GM23338 (cell line): Measurements from ENCODE around the gene GRAMD1A. TPM values are rescaled to one million over a fixed set of nuclear protein-coding genes. Genes with fewer than 3 reads are reported as not detected.

Experiments
- ATAC-seq: fragments of 200-7000 bp; cut with Tn5 transposase; 3 replicates; pipeline ENCODE4 v1.9.1; 2020
- DNase-seq: peaks from one replicate; pipeline ENCODE4 v3.0.0-alpha.2; 2015; ENCODE audit warnings: low spot score
- H2AFZ ChIP-seq: fragments of 200-600 bp; sonication (generic); 2 replicates; pipeline ENCODE4 v1.8.0; 2016; ENCODE audit warnings: antibody characterized with exemption, mild to moderate bottlenecking, moderate library complexity
- H3F3A ChIP-seq: fragments of 200-600 bp; sonication (generic); replicated peaks from 2 replicates; pipeline ENCODE4 v1.8.0; 2017; ENCODE audit warnings: antibody characterized with exemption, mixed run types, low read depth
- H3K27ac ChIP-seq: fragments of 200-600 bp; sonication (generic); 2 replicates; pipeline ENCODE4 v1.6.1; 2016; ENCODE audit warnings: low read depth
- H3K27me3 ChIP-seq: fragments of 200-600 bp; sonication (generic); 2 replicates; pipeline ENCODE4 v1.8.0; 2016; ENCODE audit warnings: mild to moderate bottlenecking, mixed run types, moderate library complexity; ENCODE audit not compliant: insufficient read depth
- H3K36me3 ChIP-seq: fragments of 200-600 bp; sonication (generic); 2 replicates; pipeline ENCODE4 v1.8.0; 2016; ENCODE audit warnings: mild to moderate bottlenecking; ENCODE audit not compliant: insufficient read depth
- H3K4me1 ChIP-seq: fragments of 200-600 bp; sonication (generic); 2 replicates; pipeline ENCODE4 v1.8.0; 2016; ENCODE audit warnings: mild to moderate bottlenecking, moderate library complexity; ENCODE audit not compliant: insufficient read depth
- H3K4me2 ChIP-seq: fragments of 200-600 bp; sonication (generic); 2 replicates; pipeline ENCODE4 v1.7.1; 2017; ENCODE audit warnings: mixed run types
- H3K4me3 ChIP-seq: fragments of 200-600 bp; sonication (generic); 2 replicates; pipeline ENCODE4 v1.6.1; 2016; ENCODE audit warnings: mixed run types
- H3K79me2 ChIP-seq: fragments of 200-600 bp; sonication (generic); replicated peaks from 2 replicates; pipeline ENCODE4 v1.8.0; 2017; ENCODE audit warnings: mild to moderate bottlenecking; ENCODE audit not compliant: insufficient read depth
- H3K9me2 ChIP-seq: fragments of 200-600 bp; sonication (generic); 2 replicates; pipeline ENCODE4 v1.8.0; 2017; ENCODE audit not compliant: insufficient read depth
- H4K20me1 ChIP-seq: fragments of 200-600 bp; sonication (generic); replicated peaks from 2 replicates; pipeline ENCODE4 v1.8.0; 2017; ENCODE audit warnings: mild to moderate bottlenecking; ENCODE audit not compliant: insufficient read depth
- H3K27ac Mint-ChIP-seq: 2 replicates; pipeline ENCODE4 v1.8.0; 2020; ENCODE audit warnings: inconsistent platforms, mild to moderate bottlenecking, moderate library complexity, mixed read lengths
- H3K27me3 Mint-ChIP-seq: 3 replicates; pipeline ENCODE4 v1.8.0; 2022; ENCODE audit warnings: low read depth, mild to moderate bottlenecking, moderate library complexity, mixed read lengths, inconsistent platforms; ENCODE audit not compliant: insufficient read depth, poor library complexity
- H3K36me3 Mint-ChIP-seq: 3 replicates; pipeline ENCODE4 v1.8.0; 2021; ENCODE audit warnings: low read depth, mild to moderate bottlenecking, inconsistent platforms, moderate library complexity, mixed read lengths
- H3K4me1 Mint-ChIP-seq: 3 replicates; pipeline ENCODE4 v1.8.0; 2020; ENCODE audit warnings: mild to moderate bottlenecking, inconsistent platforms, mixed read lengths
- H3K4me3 Mint-ChIP-seq: 3 replicates; pipeline ENCODE4 v1.8.0; 2021; ENCODE audit warnings: moderate library complexity, mild to moderate bottlenecking, inconsistent platforms, mixed read lengths
- H3K9me3 Mint-ChIP-seq: 3 replicates; pipeline ENCODE4 v1.8.0; 2020; ENCODE audit warnings: moderate library complexity, mild to moderate bottlenecking, inconsistent platforms, mixed read lengths
- CREB1 ChIP-seq: fragments of 250-450 bp; sonication (Bioruptor Pico); IDR thresholded peaks from 2 replicates; pipeline ENCODE4 v1.5.0; 2020; ENCODE audit warnings: low read depth, mild to moderate bottlenecking, moderate library complexity
- EZH2 ChIP-seq: fragments of 200-600 bp; sonication (generic); IDR thresholded peaks from one replicate; pipeline ENCODE4 v1.8.0; 2017; ENCODE audit warnings: antibody characterized with exemption, mild to moderate bottlenecking, low read depth; ENCODE audit not compliant: unreplicated experiment
- EZH2phosphoT487 ChIP-seq: fragments of 200-600 bp; sonication (generic); IDR thresholded peaks from one replicate; pipeline ENCODE4 v1.8.1; 2018; ENCODE audit warnings: antibody characterized with exemption; ENCODE audit not compliant: unreplicated experiment
- JUNB ChIP-seq: IDR thresholded peaks from one replicate; pipeline ENCODE4 v1.6.1; 2016; ENCODE audit warnings: antibody characterized with exemption; ENCODE audit not compliant: unreplicated experiment
- NANOG ChIP-seq: IDR thresholded peaks from 2 replicates; pipeline ENCODE4 v1.6.1; 2016; ENCODE audit warnings: antibody characterized with exemption, borderline replicate concordance
- POLR2AphosphoS5 ChIP-seq: IDR thresholded peaks from 2 replicates; pipeline ENCODE4 v1.6.1; 2016; ENCODE audit warnings: antibody characterized with exemption, low read depth
- STAT1 ChIP-seq: IDR thresholded peaks from one replicate; pipeline ENCODE4 v1.6.1; 2016; ENCODE audit warnings: antibody characterized with exemption; ENCODE audit not compliant: unreplicated experiment
- ZNF114 ChIP-seq: fragments of 250-450 bp; sonication (Bioruptor Pico); IDR thresholded peaks from 2 replicates; pipeline ENCODE4 v1.5.0; 2020; ENCODE audit warnings: mild to moderate bottlenecking, moderate library complexity
- ZNF331 ChIP-seq: fragments of 250-450 bp; sonication (Bioruptor Pico); IDR thresholded peaks from 2 replicates; pipeline ENCODE4 v1.5.0; 2020; ENCODE audit warnings: low read depth, mild to moderate bottlenecking, moderate library complexity
- polyA plus RNA-seq: library from polyadenylated mRNA; unstranded; fragments of >200 nt; fragmentation: Nextera tagmentation; extraction: Ambion mirVana; gene quantifications from 2 replicates; pipeline ENCODE4 v1.2.1, GENCODE V29; 2016
- total RNA-seq: library from RNA; depleted of rRNA; stranded (reverse); fragments of >200 nt; shearing (Covaris generic); gene quantifications from 2 replicates; pipeline ENCODE4 v1.2.3, GENCODE V29; 2014
- TF ChIP-seq, protein P1 (sequence below): IDR thresholded peaks from one replicate; pipeline ENCODE4 v1.6.1; 2018; ENCODE audit warnings: antibody characterized with exemption; ENCODE audit not compliant: unreplicated experiment
- TF ChIP-seq, protein P2 (sequence below): IDR thresholded peaks from 2 replicates; pipeline ENCODE4 v1.6.1; 2016; ENCODE audit warnings: antibody characterized with exemption
- TF ChIP-seq, protein P3 (sequence below): fragments of 250-450 bp; sonication (Bioruptor Pico); IDR thresholded peaks from 2 replicates; pipeline ENCODE4 v1.5.0; 2020; ENCODE audit warnings: mild to moderate bottlenecking, moderate library complexity
- TF ChIP-seq, protein P4 (sequence below), 2 experiments: fragments of 200-600 bp in 1 of 2; sonication (generic) in 1 of 2; conservative IDR thresholded peaks; 2 replicates each; pipeline versions ENCODE4 v1.5.1 to v1.6.1; 2016 to 2017; ENCODE audit warnings: antibody characterized with exemption in 2 of 2, low read depth in 2 of 2, mild to moderate bottlenecking in 2 of 2, moderate library complexity in 1 of 2

The GRAMD1A gene
- total and polyA plus RNA-seq, 2 experiments from 2014 or later = 122 to 174 TPM

DNA sequence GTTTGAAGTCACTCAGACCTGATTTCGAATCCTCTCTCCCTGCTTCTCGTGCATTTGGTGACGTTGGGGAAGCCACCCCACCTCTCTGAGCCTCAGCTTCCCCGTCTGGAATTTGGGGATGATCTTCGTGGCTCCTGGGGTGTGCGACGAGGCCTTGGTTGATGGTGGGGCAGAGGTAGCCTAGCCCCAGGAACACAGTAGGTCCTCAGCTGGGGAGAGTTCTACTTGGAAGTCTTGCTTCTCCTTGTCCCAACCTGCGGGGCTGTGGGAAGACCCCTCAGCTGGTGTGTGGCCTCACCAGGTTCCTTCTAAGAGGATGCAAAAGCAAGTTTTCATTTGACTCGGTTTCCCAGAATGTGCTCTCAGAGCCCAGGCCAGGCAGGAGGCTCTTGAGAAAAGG lies 54.5 kb downstream of the GRAMD1A start:
- ATAC-seq = no peak
- Mint-ChIP-seq H3K9me3 (no peaks in the 10 kb centered on the region; the same call in 2 of the 3 replicates), H3K27me3 (peaks cover 11% of the 10 kb centered on the region), H3K4me1 (peaks cover 17% of the 10 kb centered on the region), H3K36me3 (peaks cover 11% of the 10 kb centered on the region), H3K4me3 (no peak overlapping the region), H3K27ac (no peak overlapping the region)
- no peak overlapping the region for H3K27ac ChIP-seq
- TF ChIP-seq, protein P1, sequence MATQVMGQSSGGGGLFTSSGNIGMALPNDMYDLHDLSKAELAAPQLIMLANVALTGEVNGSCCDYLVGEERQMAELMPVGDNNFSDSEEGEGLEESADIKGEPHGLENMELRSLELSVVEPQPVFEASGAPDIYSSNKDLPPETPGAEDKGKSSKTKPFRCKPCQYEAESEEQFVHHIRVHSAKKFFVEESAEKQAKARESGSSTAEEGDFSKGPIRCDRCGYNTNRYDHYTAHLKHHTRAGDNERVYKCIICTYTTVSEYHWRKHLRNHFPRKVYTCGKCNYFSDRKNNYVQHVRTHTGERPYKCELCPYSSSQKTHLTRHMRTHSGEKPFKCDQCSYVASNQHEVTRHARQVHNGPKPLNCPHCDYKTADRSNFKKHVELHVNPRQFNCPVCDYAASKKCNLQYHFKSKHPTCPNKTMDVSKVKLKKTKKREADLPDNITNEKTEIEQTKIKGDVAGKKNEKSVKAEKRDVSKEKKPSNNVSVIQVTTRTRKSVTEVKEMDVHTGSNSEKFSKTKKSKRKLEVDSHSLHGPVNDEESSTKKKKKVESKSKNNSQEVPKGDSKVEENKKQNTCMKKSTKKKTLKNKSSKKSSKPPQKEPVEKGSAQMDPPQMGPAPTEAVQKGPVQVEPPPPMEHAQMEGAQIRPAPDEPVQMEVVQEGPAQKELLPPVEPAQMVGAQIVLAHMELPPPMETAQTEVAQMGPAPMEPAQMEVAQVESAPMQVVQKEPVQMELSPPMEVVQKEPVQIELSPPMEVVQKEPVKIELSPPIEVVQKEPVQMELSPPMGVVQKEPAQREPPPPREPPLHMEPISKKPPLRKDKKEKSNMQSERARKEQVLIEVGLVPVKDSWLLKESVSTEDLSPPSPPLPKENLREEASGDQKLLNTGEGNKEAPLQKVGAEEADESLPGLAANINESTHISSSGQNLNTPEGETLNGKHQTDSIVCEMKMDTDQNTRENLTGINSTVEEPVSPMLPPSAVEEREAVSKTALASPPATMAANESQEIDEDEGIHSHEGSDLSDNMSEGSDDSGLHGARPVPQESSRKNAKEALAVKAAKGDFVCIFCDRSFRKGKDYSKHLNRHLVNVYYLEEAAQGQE = no peak
- TF ChIP-seq, protein P2, sequence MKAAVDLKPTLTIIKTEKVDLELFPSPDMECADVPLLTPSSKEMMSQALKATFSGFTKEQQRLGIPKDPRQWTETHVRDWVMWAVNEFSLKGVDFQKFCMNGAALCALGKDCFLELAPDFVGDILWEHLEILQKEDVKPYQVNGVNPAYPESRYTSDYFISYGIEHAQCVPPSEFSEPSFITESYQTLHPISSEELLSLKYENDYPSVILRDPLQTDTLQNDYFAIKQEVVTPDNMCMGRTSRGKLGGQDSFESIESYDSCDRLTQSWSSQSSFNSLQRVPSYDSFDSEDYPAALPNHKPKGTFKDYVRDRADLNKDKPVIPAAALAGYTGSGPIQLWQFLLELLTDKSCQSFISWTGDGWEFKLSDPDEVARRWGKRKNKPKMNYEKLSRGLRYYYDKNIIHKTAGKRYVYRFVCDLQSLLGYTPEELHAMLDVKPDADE = no peak
- TF ChIP-seq ZNF331 (no peak), NANOG (no peak), JUNB (no peak), EZH2phosphoT487 (no peak), EZH2 (no peak), ZNF114 (CRISPR knock-in tag) (no peak), POLR2AphosphoS5 (no peak), STAT1 (no peak), CREB1 (no peak)
- TF ChIP-seq, protein P3, sequence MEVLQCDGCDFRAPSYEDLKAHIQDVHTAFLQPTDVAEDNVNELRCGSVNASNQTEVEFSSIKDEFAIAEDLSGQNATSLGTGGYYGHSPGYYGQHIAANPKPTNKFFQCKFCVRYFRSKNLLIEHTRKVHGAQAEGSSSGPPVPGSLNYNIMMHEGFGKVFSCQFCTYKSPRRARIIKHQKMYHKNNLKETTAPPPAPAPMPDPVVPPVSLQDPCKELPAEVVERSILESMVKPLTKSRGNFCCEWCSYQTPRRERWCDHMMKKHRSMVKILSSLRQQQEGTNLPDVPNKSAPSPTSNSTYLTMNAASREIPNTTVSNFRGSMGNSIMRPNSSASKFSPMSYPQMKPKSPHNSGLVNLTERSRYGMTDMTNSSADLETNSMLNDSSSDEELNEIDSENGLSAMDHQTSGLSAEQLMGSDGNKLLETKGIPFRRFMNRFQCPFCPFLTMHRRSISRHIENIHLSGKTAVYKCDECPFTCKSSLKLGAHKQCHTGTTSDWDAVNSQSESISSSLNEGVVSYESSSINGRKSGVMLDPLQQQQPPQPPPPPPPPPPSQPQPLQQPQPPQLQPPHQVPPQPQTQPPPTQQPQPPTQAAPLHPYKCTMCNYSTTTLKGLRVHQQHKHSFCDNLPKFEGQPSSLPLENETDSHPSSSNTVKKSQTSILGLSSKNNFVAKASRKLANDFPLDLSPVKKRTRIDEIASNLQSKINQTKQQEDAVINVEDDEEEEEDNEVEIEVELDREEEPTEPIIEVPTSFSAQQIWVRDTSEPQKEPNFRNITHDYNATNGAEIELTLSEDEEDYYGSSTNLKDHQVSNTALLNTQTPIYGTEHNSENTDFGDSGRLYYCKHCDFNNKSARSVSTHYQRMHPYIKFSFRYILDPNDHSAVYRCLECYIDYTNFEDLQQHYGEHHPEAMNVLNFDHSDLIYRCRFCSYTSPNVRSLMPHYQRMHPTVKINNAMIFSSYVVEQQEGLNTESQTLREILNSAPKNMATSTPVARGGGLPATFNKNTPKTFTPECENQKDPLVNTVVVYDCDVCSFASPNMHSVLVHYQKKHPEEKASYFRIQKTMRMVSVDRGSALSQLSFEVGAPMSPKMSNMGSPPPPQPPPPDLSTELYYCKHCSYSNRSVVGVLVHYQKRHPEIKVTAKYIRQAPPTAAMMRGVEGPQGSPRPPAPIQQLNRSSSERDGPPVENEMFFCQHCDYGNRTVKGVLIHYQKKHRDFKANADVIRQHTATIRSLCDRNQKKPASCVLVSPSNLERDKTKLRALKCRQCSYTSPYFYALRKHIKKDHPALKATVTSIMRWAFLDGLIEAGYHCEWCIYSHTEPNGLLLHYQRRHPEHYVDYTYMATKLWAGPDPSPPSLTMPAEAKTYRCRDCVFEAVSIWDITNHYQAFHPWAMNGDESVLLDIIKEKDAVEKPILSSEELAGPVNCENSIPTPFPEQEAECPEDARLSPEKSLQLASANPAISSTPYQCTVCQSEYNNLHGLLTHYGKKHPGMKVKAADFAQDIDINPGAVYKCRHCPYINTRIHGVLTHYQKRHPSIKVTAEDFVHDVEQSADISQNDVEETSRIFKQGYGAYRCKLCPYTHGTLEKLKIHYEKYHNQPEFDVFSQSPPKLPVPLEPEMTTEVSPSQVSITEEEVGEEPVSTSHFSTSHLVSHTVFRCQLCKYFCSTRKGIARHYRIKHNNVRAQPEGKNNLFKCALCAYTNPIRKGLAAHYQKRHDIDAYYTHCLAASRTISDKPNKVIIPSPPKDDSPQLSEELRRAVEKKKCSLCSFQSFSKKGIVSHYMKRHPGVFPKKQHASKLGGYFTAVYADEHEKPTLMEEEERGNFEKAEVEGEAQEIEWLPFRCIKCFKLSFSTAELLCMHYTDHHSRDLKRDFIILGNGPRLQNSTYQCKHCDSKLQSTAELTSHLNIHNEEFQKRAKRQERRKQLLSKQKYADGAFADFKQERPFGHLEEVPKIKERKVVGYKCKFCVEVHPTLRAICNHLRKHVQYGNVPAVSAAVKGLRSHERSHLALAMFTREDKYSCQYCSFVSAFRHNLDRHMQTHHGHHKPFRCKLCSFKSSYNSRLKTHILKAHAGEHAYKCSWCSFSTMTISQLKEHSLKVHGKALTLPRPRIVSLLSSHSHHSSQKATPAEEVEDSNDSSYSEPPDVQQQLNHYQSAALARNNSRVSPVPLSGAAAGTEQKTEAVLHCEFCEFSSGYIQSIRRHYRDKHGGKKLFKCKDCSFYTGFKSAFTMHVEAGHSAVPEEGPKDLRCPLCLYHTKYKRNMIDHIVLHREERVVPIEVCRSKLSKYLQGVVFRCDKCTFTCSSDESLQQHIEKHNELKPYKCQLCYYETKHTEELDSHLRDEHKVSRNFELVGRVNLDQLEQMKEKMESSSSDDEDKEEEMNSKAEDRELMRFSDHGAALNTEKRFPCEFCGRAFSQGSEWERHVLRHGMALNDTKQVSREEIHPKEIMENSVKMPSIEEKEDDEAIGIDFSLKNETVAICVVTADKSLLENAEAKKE (CRISPR knock-in tag) = no peak
- TF ChIP-seq, protein P4, sequence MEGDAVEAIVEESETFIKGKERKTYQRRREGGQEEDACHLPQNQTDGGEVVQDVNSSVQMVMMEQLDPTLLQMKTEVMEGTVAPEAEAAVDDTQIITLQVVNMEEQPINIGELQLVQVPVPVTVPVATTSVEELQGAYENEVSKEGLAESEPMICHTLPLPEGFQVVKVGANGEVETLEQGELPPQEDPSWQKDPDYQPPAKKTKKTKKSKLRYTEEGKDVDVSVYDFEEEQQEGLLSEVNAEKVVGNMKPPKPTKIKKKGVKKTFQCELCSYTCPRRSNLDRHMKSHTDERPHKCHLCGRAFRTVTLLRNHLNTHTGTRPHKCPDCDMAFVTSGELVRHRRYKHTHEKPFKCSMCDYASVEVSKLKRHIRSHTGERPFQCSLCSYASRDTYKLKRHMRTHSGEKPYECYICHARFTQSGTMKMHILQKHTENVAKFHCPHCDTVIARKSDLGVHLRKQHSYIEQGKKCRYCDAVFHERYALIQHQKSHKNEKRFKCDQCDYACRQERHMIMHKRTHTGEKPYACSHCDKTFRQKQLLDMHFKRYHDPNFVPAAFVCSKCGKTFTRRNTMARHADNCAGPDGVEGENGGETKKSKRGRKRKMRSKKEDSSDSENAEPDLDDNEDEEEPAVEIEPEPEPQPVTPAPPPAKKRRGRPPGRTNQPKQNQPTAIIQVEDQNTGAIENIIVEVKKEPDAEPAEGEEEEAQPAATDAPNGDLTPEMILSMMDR (conservative IDR thresholded peaks at IDR 0.05; ENCODE audit: low read depth in 2 of 2) = no peak
- H4K20me1 ChIP-seq = no peaks in the 10 kb centered on the region
- H3F3A ChIP-seq = peaks cover 4% of the 10 kb centered on the region; the same call in 1 of the 2 replicates
- no peaks in the 10 kb centered on the region for H3K79me2 ChIP-seq
- DNase-seq = no peak
- H3K4me2 ChIP-seq = no peak overlapping the region
- H2AFZ ChIP-seq = no peak overlapping the region
- H3K9me2 ChIP-seq = no peaks in the 10 kb centered on the region
- H3K4me3 ChIP-seq = no peak overlapping the region
- H3K36me3 ChIP-seq = no peaks in the 10 kb centered on the region
- no peaks in the 10 kb centered on the region for H3K27me3 ChIP-seq
- peaks cover 5% of the 10 kb centered on the region; the same call in 1 of the 2 replicates for H3K4me1 ChIP-seq
